IMR-90 (cell line): Measurements from ENCODE around the gene PEF1.

ENCODE experiments used
- BHLHE40 ChIP-seq: fragments of 150-350 bp; IDR thresholded peaks from 2 replicates; pipeline ENCODE4 v1.6.1; 2016; ENCODE audit warnings: mild to moderate bottlenecking, low read depth, low read length
- CHD1 ChIP-seq: IDR thresholded peaks from 2 replicates; pipeline ENCODE4 v1.6.1; 2012; ENCODE audit warnings: low read depth, low read length, improper control_type of control experiment
- CTCF ChIP-seq: conservative IDR thresholded peaks from 2 replicates; pipeline ENCODE4 v1.5.1; 2012; ENCODE audit warnings: mild to moderate bottlenecking, low read depth, low read length, improper control_type of control experiment
- FOS ChIP-seq: fragments of 150-350 bp; IDR thresholded peaks from 2 replicates; pipeline ENCODE4 v1.6.1; 2016; ENCODE audit warnings: low read depth, low read length
- MAFK ChIP-seq: IDR thresholded peaks from 2 replicates; pipeline ENCODE4 v1.6.1; 2012; ENCODE audit warnings: low read depth, low read length, improper control_type of control experiment
- MAZ ChIP-seq: IDR thresholded peaks from 2 replicates; pipeline ENCODE4 v1.6.1; 2012; ENCODE audit warnings: low read depth, mild to moderate bottlenecking, low read length, improper control_type of control experiment, moderate library complexity, borderline replicate concordance
- NFE2L2 ChIP-seq: fragments of 150-350 bp; IDR thresholded peaks from 2 replicates; pipeline ENCODE4 v1.6.1; 2016; ENCODE audit warnings: low read depth, mild to moderate bottlenecking, low read length
- POLR2A ChIP-seq: IDR thresholded peaks from 2 replicates; pipeline ENCODE4 v1.6.1; 2012; ENCODE audit warnings: mild to moderate bottlenecking, low read depth, low read length
- RAD21 ChIP-seq: IDR thresholded peaks from 2 replicates; pipeline ENCODE4 v1.6.1; 2012; ENCODE audit warnings: low read length, improper control_type of control experiment
- RCOR1 ChIP-seq: IDR thresholded peaks from 2 replicates; pipeline ENCODE4 v1.6.1; 2012; ENCODE audit warnings: mild to moderate bottlenecking, low read length, improper control_type of control experiment; ENCODE audit not compliant: insufficient replicate concordance
- SMC3 ChIP-seq: fragments of 150-350 bp; IDR thresholded peaks from 2 replicates; pipeline ENCODE4 v1.6.1; 2016; ENCODE audit warnings: low read depth, mild to moderate bottlenecking, antibody characterized with exemption, low read length, moderate library complexity
- USF2 ChIP-seq: fragments of 150-350 bp; IDR thresholded peaks from 2 replicates; pipeline ENCODE4 v1.6.1; 2017; ENCODE audit warnings: mild to moderate bottlenecking, antibody characterized with exemption, low read length, low read depth

- no peak for TF ChIP-seq POLR2A
- TF ChIP-seq CTCF, result no peak
- TF ChIP-seq SMC3, result no peak
- no peak for TF ChIP-seq USF2
- no peak for TF ChIP-seq MAFK
- no peak for TF ChIP-seq RAD21
- TF ChIP-seq BHLHE40, result no peak
- TF ChIP-seq RCOR1, result no peak
- no peak for TF ChIP-seq FOS
- TF ChIP-seq MAZ, result no peak
- no peak for TF ChIP-seq CHD1
- no peak for TF ChIP-seq NFE2L2
Observed at GRCh38 chr1:31655756-31656155, 11.1 kb upstream of the PEF1 start.
